Glutamatergic neuron (in vitro differentiated cells): ENCODE results near the gene ELOVL2. TPM values are rescaled to one million over a fixed set of nuclear protein-coding genes. Genes with fewer than 3 reads are reported as not detected.
"Not testable (repeated sequence)": the region's sequence is repeated elsewhere in the genome, so short reads cannot be mapped to it uniquely, and the experiment has no call there.

Source experiments
- DNase-seq: peaks from one replicate; pipeline ENCODE4 v3.0.0; 2022
- H3K27ac Mint-ChIP-seq: one replicate; pipeline ENCODE4 v1.8.0; 2020; ENCODE audit warnings: mild to moderate bottlenecking, mixed read lengths, inconsistent platforms; ENCODE audit not compliant: unreplicated experiment
- H3K27me3 Mint-ChIP-seq: one replicate; pipeline ENCODE4 v1.8.0; 2020; ENCODE audit warnings: mild to moderate bottlenecking, moderate library complexity, mixed read lengths, inconsistent platforms; ENCODE audit not compliant: unreplicated experiment
- H3K36me3 Mint-ChIP-seq: one replicate; pipeline ENCODE4 v1.8.0; 2020; ENCODE audit warnings: mild to moderate bottlenecking, mixed read lengths, inconsistent platforms; ENCODE audit not compliant: unreplicated experiment
- H3K4me1 Mint-ChIP-seq: one replicate; pipeline ENCODE4 v1.8.0; 2020; ENCODE audit warnings: mild to moderate bottlenecking, low read depth, mixed read lengths, inconsistent platforms; ENCODE audit not compliant: unreplicated experiment
- H3K4me3 Mint-ChIP-seq: one replicate; pipeline ENCODE4 v1.8.0; 2020; ENCODE audit warnings: mild to moderate bottlenecking, mixed read lengths, inconsistent platforms; ENCODE audit not compliant: unreplicated experiment
- H3K9me3 Mint-ChIP-seq: one replicate; pipeline ENCODE4 v1.8.0; 2020; ENCODE audit warnings: mild to moderate bottlenecking, moderate library complexity, mixed read lengths, inconsistent platforms; ENCODE audit not compliant: unreplicated experiment
- CTCF ChIP-seq: fragments of 200-600 bp; sonication (generic); IDR thresholded peaks from one replicate; pipeline ENCODE4 v1.5.0; 2021; ENCODE audit not compliant: partially characterized antibody, unreplicated experiment
- long read RNA-seq: library from polyadenylated mRNA; unstranded; transcript quantifications from one replicate; pipeline ENCODE4 v2.0.0, GENCODE V29; 2020; ENCODE audit not compliant: unreplicated experiment
- total RNA-seq: library from RNA; stranded (reverse); fragmentation: NEBNext Ultra II Directional; extraction: Animal tissue kit (Norgen Biotek cat#: 25700); gene quantifications from one replicate; pipeline ENCODE4 v1.2.1, GENCODE V29; 2021; ENCODE audit not compliant: unreplicated experiment

ELOVL2 gene
- total RNA-seq: 10.6 TPM
- long read RNA-seq, partial matches to known transcripts: 1 of 3 reads
- long read RNA-seq, other reads (novel, unspliced or antisense): 1 of 3 reads

- peaks cover 15% of the 10 kb centered on the region for H3K4me1 Mint-ChIP-seq
- DNase-seq: peak; percentile 83
- TF ChIP-seq CTCF: peak; percentile 87
- H3K4me3 Mint-ChIP-seq: peak within 1 kb of the TSS; percentile 95
- H3K27me3 Mint-ChIP-seq: peaks cover 11% of the 10 kb centered on the region
- H3K36me3 Mint-ChIP-seq: no peaks in the 10 kb centered on the region
- H3K27ac Mint-ChIP-seq: peak within 1 kb of the TSS; percentile 96
- H3K9me3 Mint-ChIP-seq: peaks cover 15% of the 10 kb centered on the region
These were observed at the start of gene ELOVL2 for GRCh38 chr6:11043961-11044711. ELOVL2 (minus strand) TSS chr6:11044305; CDS start chr6:11044230, 75 bp downstream.

- no peak for DNase-seq
- H3K4me1 Mint-ChIP-seq: peaks cover 5% of the 10 kb centered on the region
- peak overlapping the region; percentile 96 for H3K27ac Mint-ChIP-seq
- peaks cover 8% of the 10 kb centered on the region for H3K27me3 Mint-ChIP-seq
- peak overlapping the region; percentile 97 for H3K4me3 Mint-ChIP-seq
- TF ChIP-seq CTCF: no peak
- H3K36me3 Mint-ChIP-seq: no peaks in the 10 kb centered on the region
- H3K9me3 Mint-ChIP-seq: peaks cover 7% of the 10 kb centered on the region
These were observed 49.2 kb upstream of the ELOVL2 start for GRCh38 chr6:11093376-11093625.

GRCh38 chr6:11092668-11093375 lies 48.7 kb upstream of the ELOVL2 start:
- peak overlapping the region; percentile 97 for H3K4me3 Mint-ChIP-seq
- peaks cover 8% of the 10 kb centered on the region for H3K27me3 Mint-ChIP-seq
- peaks cover 10% of the 10 kb centered on the region for H3K9me3 Mint-ChIP-seq
- peak overlapping the region; percentile 96 for H3K27ac Mint-ChIP-seq
- no peak for DNase-seq
- H3K36me3 Mint-ChIP-seq: no peaks in the 10 kb centered on the region
- TF ChIP-seq CTCF: no peak
- peaks cover 5% of the 10 kb centered on the region for H3K4me1 Mint-ChIP-seq

- not testable (repeated sequence) for H3K4me3 Mint-ChIP-seq, DNase-seq, H3K4me1 Mint-ChIP-seq, H3K36me3 Mint-ChIP-seq, H3K9me3 Mint-ChIP-seq, H3K27ac Mint-ChIP-seq
- H3K27me3 Mint-ChIP-seq: peaks cover 11% of the 10 kb centered on the region
These were observed 47.0 kb upstream of the ELOVL2 start for GRCh38 chr6:11091141-11091540.

GRCh38 chr6:11089695-11090094 lies 45.6 kb upstream of the ELOVL2 start:
- Mint-ChIP-seq H3K4me1 (no peaks in the 10 kb centered on the region), H3K4me3 (no peak overlapping the region), H3K9me3 (peaks cover 10% of the 10 kb centered on the region), H3K36me3 (no peaks in the 10 kb centered on the region), H3K27me3 (peaks cover 11% of the 10 kb centered on the region), H3K27ac (no peak overlapping the region)
- DNase-seq: no peak
- no peak for TF ChIP-seq CTCF

- DNase-seq, H3K27ac Mint-ChIP-seq, H3K36me3 Mint-ChIP-seq, H3K9me3 Mint-ChIP-seq, H3K4me1 Mint-ChIP-seq, H3K27me3 Mint-ChIP-seq, H3K4me3 Mint-ChIP-seq: not testable (repeated sequence)
These were observed 43.2 kb upstream of the ELOVL2 start for GRCh38 chr6:11087141-11087812.
